ENCODE measurements around the gene SPACDR.

SPACDR gene

GRCh38 chr7:100428199-100428966, 35.7 kb downstream of the SPACDR start, which contains the start of gene ZCWPW1:
TSS of gene ZCWPW1 (minus strand) at chr7:100428703. CDS start at chr7:100420649, 8,054 bp downstream.
- Histone ChIP-seq H3K9ac (ENCODE audit: low read length) (peak within 1 kb of the TSS; percentile 92), H3K36me3 (ENCODE audit: control insufficient read depth, insufficient read depth, low read length) (peaks cover 3% of the 10 kb centered on the region)

GRCh38 chr7:100427762-100428198, 36.3 kb downstream of the SPACDR start:
- no peaks in the 10 kb centered on the region for H3K9me3 ChIP-seq (ENCODE audit: control insufficient read depth, low read length)
- H3K4me3 ChIP-seq (ENCODE audit: low read length) = no peak overlapping the region
- no peaks in the 10 kb centered on the region for H3K36me3 ChIP-seq (ENCODE audit: control insufficient read depth, insufficient read depth, low read length)
- H3K4me1 ChIP-seq (ENCODE audit: control insufficient read depth, insufficient read depth, low read length) = peaks cover 21% of the 10 kb centered on the region
- no peaks in the 10 kb centered on the region for H3K27me3 ChIP-seq (ENCODE audit: control insufficient read depth, insufficient read depth, low read length)
- H3K9ac ChIP-seq (ENCODE audit: low read length) = no peak overlapping the region

More at GRCh38 chr7:100428199-100428966, 35.7 kb downstream of the SPACDR start, which contains the start of gene ZCWPW1:
- Histone ChIP-seq H3K27me3 (ENCODE audit: control insufficient read depth, insufficient read depth, low read length) (no peaks in the 10 kb centered on the region), H3K4me3 (ENCODE audit: low read length) (peak within 1 kb of the TSS; percentile 64), H3K4me1 (ENCODE audit: control insufficient read depth, insufficient read depth, low read length) (peaks cover 21% of the 10 kb centered on the region), H3K9me3 (ENCODE audit: control insufficient read depth, low read length) (no peaks in the 10 kb centered on the region)

GRCh38 chr7:100426516-100426915, 37.5 kb downstream of the SPACDR start:
- Histone ChIP-seq H3K9ac (ENCODE audit: low read length) (no peak overlapping the region), H3K4me3 (ENCODE audit: low read length) (no peak overlapping the region), H3K27me3 (ENCODE audit: control insufficient read depth, insufficient read depth, low read length) (no peaks in the 10 kb centered on the region), H3K36me3 (ENCODE audit: control insufficient read depth, insufficient read depth, low read length) (no peaks in the 10 kb centered on the region), H3K4me1 (ENCODE audit: control insufficient read depth, insufficient read depth, low read length) (peaks cover 17% of the 10 kb centered on the region), H3K9me3 (ENCODE audit: control insufficient read depth, low read length) (no peaks in the 10 kb centered on the region)

- no peak overlapping the region for H3K9ac ChIP-seq (ENCODE audit: low read length)
- H3K4me1 ChIP-seq (ENCODE audit: control insufficient read depth, insufficient read depth, low read length) = peaks cover 6% of the 10 kb centered on the region
- H3K36me3 ChIP-seq (ENCODE audit: control insufficient read depth, insufficient read depth, low read length) = no peaks in the 10 kb centered on the region
- H3K4me3 ChIP-seq (ENCODE audit: low read length) = no peak overlapping the region
- H3K9me3 ChIP-seq (ENCODE audit: control insufficient read depth, low read length) = no peaks in the 10 kb centered on the region
- no peaks in the 10 kb centered on the region for H3K27me3 ChIP-seq (ENCODE audit: control insufficient read depth, insufficient read depth, low read length)
These were observed 38.7 kb downstream of the SPACDR start for GRCh38 chr7:100425347-100425746.

- Histone ChIP-seq H3K4me3 (ENCODE audit: low read length) (no peak overlapping the region), H3K4me1 (ENCODE audit: control insufficient read depth, insufficient read depth, low read length) (peaks cover 6% of the 10 kb centered on the region), H3K27me3 (ENCODE audit: control insufficient read depth, insufficient read depth, low read length) (no peaks in the 10 kb centered on the region), H3K9me3 (ENCODE audit: control insufficient read depth, low read length) (no peaks in the 10 kb centered on the region), H3K9ac (ENCODE audit: low read length) (no peak overlapping the region), H3K36me3 (ENCODE audit: control insufficient read depth, insufficient read depth, low read length) (no peaks in the 10 kb centered on the region)
These were observed 40.7 kb downstream of the SPACDR start for GRCh38 chr7:100423315-100423714.

- Histone ChIP-seq H3K27me3 (ENCODE audit: control insufficient read depth, insufficient read depth, low read length) (no peaks in the 10 kb centered on the region), H3K9ac (ENCODE audit: low read length) (no peak overlapping the region), H3K9me3 (ENCODE audit: control insufficient read depth, low read length) (no peaks in the 10 kb centered on the region), H3K4me3 (ENCODE audit: low read length) (no peak overlapping the region), H3K36me3 (ENCODE audit: control insufficient read depth, insufficient read depth, low read length) (no peaks in the 10 kb centered on the region), H3K4me1 (ENCODE audit: control insufficient read depth, insufficient read depth, low read length) (no peaks in the 10 kb centered on the region)
These were observed 44.3 kb downstream of the SPACDR start for GRCh38 chr7:100419660-100420226.

- Histone ChIP-seq H3K4me3 (ENCODE audit: low read length) (no peak overlapping the region), H3K27me3 (ENCODE audit: control insufficient read depth, insufficient read depth, low read length) (no peaks in the 10 kb centered on the region), H3K9ac (ENCODE audit: low read length) (no peak overlapping the region), H3K4me1 (ENCODE audit: control insufficient read depth, insufficient read depth, low read length) (no peaks in the 10 kb centered on the region), H3K36me3 (ENCODE audit: control insufficient read depth, insufficient read depth, low read length) (no peaks in the 10 kb centered on the region), H3K9me3 (ENCODE audit: control insufficient read depth, low read length) (no peaks in the 10 kb centered on the region)
These were observed 45.0 kb downstream of the SPACDR start for GRCh38 chr7:100418930-100419659.

- Histone ChIP-seq H3K36me3 (ENCODE audit: control insufficient read depth, insufficient read depth, low read length) (no peaks in the 10 kb centered on the region), H3K9ac (ENCODE audit: low read length) (no peak overlapping the region), H3K9me3 (ENCODE audit: control insufficient read depth, low read length) (no peaks in the 10 kb centered on the region), H3K27me3 (ENCODE audit: control insufficient read depth, insufficient read depth, low read length) (no peaks in the 10 kb centered on the region), H3K4me1 (ENCODE audit: control insufficient read depth, insufficient read depth, low read length) (no peaks in the 10 kb centered on the region), H3K4me3 (ENCODE audit: low read length) (no peak overlapping the region)
These were observed 48.6 kb downstream of the SPACDR start for GRCh38 chr7:100415448-100415847.

- H3K4me1 ChIP-seq (ENCODE audit: control insufficient read depth, insufficient read depth, low read length) = no peaks in the 10 kb centered on the region
These were observed 50.2 kb downstream of the SPACDR start for GRCh38 chr7:100413889-100414288.

GRCh38 chr7:100413346-100413745, 50.7 kb downstream of the SPACDR start:
- no peaks in the 10 kb centered on the region for H3K4me1 ChIP-seq (ENCODE audit: control insufficient read depth, insufficient read depth, low read length)

More at GRCh38 chr7:100413889-100414288, 50.2 kb downstream of the SPACDR start:
- no peaks in the 10 kb centered on the region for H3K27me3 ChIP-seq (ENCODE audit: control insufficient read depth, insufficient read depth, low read length)
- H3K9ac ChIP-seq (ENCODE audit: low read length) = no peak overlapping the region
- no peak overlapping the region for H3K4me3 ChIP-seq (ENCODE audit: low read length)
- no peaks in the 10 kb centered on the region for H3K9me3 ChIP-seq (ENCODE audit: control insufficient read depth, low read length)
- no peaks in the 10 kb centered on the region for H3K36me3 ChIP-seq (ENCODE audit: control insufficient read depth, insufficient read depth, low read length)

GRCh38 chr7:100411101-100411500, 53.0 kb downstream of the SPACDR start:
- no peaks in the 10 kb centered on the region for H3K27me3 ChIP-seq (ENCODE audit: control insufficient read depth, insufficient read depth, low read length)
- no peaks in the 10 kb centered on the region for H3K36me3 ChIP-seq (ENCODE audit: control insufficient read depth, insufficient read depth, low read length)
- H3K4me3 ChIP-seq (ENCODE audit: low read length) = no peak overlapping the region
- H3K9ac ChIP-seq (ENCODE audit: low read length) = no peak overlapping the region
- no peaks in the 10 kb centered on the region for H3K4me1 ChIP-seq (ENCODE audit: control insufficient read depth, insufficient read depth, low read length)
- H3K9me3 ChIP-seq (ENCODE audit: control insufficient read depth, low read length) = no peaks in the 10 kb centered on the region

More at GRCh38 chr7:100413346-100413745, 50.7 kb downstream of the SPACDR start:
- no peak overlapping the region for H3K9ac ChIP-seq (ENCODE audit: low read length)
- no peak overlapping the region for H3K4me3 ChIP-seq (ENCODE audit: low read length)
- H3K9me3 ChIP-seq (ENCODE audit: control insufficient read depth, low read length) = no peaks in the 10 kb centered on the region
- H3K36me3 ChIP-seq (ENCODE audit: control insufficient read depth, insufficient read depth, low read length) = no peaks in the 10 kb centered on the region
- H3K27me3 ChIP-seq (ENCODE audit: control insufficient read depth, insufficient read depth, low read length) = no peaks in the 10 kb centered on the region
